HG03095 (cell line): Measurements from ENCODE around the gene IDUA.
"Not testable (repeated sequence)": the region's sequence is repeated elsewhere in the genome, so short reads cannot be mapped to it uniquely, and the experiment has no call there.

Experiments used
- ATAC-seq: cut with Tn5 transposase; IDR thresholded peaks from one replicate; pipeline ENCODE4 v1.9.1; 2021; ENCODE audit warnings: moderate library complexity; ENCODE audit not compliant: unreplicated experiment

Gene IDUA

DNA sequence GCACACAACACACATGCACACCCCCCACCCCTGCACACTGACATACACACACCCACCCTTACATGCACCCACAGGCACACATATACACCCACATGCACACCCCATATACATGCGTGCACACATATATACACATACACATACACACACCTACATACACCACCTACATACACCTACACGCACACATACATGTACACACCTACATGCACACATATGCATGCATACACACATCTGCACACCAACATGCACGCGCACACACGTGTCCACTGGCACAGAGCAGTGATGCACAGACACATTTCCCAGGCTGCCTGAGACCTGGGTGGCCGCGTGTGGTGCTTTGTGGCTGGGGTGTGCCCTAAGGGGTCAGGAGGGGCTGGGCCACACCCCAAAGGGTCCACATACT, 56.3 kb downstream of the IDUA start:
- ATAC-seq, result no peak

DNA sequence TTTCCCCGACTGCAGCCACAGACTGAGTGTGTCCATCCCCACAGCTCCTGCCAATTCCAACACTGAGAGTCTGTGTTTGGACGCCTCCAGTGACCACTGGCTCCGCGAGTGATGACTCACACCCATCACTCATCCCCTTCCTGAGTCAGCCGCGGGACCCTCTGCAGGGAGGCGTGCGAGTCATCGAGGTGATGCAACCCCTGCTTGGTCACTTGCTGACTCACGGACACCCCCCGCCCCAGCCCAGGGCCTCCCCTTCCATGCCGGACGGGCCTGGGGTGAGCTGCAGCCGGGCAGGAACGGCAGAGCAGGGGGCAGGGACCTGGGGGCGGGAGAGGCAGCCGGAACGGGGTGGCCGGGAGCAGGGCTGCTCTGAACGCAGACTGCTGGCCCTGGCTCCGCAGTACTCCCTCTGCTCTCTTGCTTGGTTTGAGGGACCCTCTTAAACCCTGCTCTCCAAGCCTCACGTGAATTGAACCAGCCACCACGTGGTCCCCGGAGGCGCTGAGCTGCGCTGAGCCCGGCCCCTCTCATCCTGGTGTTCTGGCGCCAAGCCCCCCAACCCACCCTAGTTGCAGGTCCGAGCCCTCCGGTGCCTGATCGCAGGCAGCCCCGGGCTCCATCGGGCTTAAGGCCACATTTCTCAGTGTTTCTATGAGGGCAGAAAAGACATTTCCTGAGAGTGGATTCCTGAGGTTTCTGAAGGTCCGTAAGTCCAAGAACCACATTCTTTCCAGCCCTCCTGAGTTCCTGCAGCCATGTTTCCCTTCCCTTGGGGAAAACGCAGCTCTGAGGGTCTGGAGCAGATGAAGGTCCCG, 57.0 kb downstream of the IDUA start:
- no peak for ATAC-seq

DNA sequence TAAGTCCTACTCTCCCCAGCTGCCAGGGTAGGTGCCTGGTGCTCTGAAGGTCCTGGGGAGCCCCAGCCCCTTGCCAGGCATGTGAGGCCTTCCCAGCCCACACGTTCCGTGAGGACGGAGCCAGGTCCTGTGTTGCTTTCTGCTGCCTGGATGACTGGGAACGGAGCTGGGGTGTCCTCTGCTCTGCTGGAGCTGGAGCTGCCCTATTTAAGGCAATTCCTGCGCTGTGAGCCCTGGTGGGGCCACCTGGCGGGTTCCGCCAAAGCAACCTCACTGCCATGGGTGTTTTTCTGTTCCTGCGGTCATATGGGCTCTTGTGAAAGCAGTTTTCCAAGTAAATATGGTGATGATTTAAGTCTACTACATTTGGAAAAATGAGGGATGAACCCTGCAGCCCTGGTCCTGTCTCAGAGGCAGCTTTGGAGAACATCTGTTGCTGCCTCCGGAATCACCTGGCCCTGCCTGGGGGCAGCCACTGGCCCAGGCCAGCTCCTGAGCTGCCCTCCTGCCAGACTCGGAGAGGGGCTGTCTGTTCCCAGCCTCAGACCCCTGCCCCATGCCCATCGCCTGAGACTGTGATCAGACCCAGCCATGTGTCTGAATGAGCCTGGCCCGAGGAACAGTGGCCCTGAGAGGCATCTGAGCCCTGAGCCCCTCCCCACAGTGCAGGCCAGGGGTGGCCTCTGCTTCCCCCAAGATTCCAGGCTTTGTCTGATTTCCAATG, 57.8 kb downstream of the IDUA start:
- no peak for ATAC-seq

DNA sequence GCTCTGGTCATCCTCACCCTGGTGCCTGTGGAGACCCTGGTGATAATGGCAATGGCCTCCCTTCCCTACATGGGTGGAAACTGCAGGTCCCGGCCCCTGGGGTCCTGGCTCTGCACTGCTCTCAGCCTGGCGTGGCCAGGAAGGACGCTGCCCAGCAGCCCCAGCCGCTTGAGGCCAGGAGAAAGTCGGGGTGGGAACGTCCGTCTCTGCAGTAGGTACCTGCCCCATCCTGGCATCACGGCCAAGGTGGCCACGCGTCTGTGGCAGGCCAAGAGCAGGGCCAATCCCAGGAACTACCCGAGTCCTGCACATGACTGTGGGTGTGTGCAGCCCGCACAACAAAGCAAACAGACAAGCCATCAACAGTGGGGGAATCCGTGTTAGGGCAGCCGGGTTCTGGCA, 58.4 kb downstream of the IDUA start:
- no peak for ATAC-seq

DNA sequence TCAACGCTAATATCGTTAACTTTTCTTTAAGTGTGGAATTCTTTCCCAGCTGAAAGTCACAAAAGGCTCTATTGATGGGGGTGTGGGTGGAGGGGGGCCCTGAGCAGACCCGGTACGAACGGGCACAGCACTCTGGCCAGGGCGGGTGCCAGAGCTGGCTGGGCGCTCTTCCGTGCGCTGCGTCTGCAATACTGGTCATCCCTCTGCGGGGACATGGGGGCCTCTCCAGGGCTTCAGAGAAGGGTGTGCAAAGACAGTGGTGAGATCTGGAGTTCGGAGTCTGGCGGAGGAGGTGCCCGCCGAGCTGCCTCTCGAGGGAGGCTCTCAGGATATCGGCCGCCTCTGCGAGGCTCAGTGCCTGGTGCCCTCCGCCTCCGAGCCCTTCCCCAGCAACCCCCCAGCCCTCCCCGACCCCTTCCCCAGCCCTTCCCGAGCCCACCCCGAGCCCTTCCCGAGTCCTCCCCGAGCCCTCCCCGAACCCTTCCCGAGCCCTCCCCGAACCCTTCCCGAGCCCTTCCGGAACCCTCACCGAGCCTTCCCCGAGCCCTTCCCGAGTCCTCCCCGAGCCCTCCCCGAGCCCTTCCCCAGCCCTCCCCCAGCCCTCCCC, 58.9 kb downstream of the IDUA start:
- ATAC-seq, result no peak

DNA sequence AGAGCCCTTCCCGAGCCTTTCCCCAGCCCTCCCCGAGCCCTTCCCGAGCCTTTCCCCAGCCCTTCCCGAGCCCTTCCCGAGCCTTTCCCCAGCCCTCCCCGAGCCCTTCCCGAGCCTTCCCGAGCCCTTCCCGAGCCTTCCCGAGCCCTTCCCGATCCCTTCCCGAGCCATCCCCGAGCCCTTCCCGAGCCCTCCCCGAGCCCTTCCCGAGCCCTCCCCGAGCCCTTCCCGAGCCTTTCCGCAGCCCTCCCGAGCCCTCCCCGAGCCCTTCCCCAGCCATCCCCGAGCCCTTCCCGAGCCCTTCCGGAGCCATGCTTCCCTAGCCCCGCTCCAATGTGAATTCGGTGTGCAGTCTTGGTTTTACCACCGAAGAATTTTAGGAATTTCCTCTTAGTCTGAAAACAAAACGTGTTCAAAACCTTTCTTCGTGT, 59.8 kb downstream of the IDUA start:
- not testable (repeated sequence) for ATAC-seq

DNA sequence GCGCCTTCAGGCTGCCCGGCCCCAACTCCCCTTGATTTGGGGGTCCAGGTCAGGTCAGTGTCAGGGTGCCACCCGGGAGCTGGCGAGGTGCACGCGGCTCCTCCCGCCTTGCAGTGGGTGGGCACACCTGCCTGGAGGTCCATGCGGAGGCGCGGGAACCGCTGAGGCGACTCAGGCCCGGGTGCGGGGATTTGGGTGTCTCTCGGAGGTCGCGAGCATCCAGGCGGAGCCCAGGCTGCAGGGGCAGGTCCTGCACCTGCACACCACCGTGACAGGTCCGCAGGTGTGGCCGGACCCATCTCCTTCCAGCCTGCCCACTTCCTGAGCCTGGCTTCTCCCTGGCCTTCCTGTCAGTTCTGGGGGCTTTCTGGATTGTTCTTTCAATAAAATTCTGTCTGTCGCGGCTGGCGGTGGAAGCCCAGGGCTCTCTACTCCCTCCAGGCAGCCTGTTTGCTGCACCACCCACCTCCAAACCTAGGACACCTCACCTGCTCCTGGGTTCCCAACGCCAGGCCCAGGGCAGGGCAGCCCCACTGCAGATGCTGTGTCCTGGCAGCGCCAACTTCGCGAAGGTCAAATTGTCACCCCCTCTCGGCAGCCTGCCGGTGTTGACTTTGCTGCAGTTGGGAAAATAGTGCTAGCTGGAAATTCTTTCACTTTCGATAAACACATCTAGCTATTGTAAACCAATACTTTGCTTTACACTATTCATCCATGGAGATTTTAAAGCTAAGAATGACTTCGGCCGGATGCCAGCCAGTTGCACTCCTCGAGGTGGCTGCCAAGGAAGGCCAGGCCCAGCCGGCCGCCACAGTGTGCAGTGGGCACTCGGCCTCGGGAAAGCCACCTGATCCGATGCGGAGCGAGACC, 60.5 kb downstream of the IDUA start:
- no peak for ATAC-seq

DNA sequence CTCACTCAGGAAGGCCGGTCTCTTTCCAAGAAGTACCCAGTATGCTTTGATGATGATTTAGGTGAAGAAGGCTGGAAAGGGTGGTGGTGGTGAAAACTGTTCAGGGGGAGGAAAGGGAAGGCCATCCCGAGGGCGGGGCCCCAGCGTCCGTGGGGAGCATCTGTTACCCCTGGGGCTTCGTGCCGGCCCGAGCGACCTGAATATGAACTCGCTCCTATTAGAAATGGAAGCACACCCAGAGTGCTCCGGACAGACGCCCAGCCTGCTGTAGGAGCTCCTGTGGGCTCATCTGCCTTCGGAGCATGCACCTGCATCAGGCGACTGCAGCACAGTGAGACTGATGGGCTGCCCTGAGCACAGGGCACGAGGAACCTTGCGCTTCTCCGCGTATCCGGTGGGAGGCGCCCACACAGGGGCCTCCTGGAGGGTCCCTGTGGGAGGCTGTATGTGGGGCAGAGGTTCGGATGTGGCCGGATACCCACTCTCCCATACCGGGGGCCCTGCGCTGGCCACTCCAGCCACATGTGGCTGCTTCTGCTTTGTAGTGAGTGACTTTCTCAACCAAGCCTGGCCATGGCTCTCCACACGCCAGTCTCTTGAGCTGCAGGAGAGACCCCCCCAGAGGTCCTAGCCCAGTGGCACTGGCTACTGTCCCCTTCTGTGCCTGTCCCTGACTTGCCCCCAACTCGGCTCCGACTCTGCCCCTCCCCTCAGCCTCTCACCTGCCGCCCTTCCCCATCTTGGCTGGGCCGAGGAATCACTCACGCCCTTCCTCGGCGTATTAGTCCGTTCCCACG, 61.3 kb downstream of the IDUA start:
- no peak for ATAC-seq

DNA sequence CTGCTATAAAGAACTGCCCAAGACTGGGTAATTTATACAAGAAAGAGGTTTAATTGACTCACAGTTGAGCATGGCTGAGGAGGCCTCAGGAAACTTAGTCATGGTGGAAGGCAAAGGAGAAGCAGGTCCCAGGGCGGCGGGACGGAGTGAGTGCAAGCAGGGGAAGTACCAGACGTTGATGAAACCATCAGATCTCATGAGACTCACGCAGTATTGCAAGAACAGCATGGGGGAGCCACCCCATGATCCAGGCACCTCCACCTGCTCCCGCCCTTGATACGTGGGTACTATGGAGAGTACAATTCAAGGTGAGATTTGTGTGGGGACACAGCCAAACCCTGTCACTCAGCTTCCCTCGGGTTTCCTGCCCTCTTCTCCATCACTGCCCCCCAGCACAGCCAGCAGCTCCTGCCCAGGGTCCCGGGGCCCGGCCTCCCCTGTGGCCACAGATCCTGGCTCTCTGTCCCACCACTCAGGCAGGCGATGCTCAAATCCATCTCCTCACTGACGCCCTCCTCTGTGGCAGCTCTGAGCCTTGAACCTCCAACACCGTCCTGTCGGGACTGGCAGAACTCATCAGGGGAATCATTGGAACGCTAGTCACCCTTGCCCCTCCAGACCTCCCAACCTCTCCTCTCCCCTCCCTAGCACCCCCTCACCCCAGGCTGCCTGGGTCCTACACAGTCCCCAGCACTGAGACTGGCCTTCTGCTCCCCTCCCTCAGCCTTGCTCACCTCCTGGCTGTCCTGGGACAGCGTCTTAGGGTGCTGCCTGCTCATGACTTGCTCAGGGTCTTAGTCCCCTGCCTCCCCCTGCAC, 62.1 kb downstream of the IDUA start:
- no peak for ATAC-seq

DNA sequence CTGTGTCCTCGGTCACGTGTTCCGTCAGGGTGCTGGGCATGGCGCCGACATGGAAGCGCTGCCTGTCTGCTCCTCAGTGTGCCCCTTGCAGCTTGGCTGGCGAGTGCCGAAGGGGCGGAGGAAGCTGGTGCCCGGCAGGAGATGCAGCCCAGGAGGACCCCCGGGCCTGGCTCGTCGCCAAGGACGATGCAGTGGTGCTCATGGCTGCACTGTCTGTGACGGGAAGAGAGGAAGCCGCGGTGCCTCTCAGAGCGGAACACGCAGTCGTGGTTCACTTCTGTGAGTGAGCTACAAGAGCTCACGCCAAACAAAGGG, 62.7 kb downstream of the IDUA start:
- no peak for ATAC-seq

DNA sequence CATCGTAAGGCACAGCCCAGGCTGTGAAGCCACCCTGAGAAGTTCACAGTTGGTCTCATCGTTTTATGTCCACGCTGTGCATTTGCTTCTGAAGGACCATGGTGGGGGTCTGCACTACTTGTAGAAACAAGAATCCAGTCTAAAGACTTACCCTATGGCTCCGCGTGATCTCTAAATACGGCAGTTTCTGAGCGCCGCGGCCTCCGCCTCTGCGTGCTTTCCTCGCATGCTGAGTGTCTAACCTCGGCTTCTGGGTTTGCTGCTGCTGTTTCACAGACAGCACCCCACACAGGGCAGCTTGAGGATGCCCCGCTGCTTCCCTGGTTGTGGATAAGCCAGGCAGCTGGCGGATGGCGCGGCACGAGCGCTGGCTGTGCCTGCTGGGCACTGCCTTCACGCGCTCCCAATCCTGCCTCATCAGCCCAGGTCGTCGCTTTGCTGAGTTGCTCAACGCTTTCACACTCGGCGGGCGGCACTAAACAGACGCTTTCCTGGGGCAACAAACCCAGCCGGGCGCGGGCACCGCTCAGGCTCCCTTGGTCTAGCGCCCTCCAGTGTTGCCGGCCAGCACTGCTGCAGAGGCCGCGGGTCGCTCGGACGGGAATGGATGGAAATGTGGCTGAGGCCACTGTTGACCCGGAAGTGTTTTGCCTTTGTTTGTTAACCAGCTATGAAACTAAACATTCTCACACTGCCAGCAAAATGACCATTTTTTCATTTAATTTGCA, 63.8 kb downstream of the IDUA start:
- ATAC-seq, result no peak

DNA sequence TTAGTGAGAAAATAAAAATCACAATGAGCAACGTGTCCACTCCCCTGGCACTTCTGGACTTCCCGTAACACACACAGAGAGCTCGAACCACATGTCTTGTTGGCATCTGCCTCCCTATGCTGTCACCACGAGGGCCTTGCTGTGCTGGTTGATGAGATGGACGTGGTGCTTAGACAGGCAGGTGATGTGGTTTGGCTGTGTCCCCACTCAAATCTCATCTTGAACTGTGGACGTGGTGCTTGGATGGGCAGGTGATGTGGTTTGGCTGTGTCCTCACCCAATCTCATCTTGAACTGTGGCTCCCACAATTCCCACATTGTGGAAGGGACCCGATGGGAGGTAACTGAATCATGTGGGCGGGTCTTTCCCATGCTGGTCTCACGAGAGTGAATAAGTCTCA, 64.6 kb downstream of the IDUA start:
- ATAC-seq, result no peak

DNA sequence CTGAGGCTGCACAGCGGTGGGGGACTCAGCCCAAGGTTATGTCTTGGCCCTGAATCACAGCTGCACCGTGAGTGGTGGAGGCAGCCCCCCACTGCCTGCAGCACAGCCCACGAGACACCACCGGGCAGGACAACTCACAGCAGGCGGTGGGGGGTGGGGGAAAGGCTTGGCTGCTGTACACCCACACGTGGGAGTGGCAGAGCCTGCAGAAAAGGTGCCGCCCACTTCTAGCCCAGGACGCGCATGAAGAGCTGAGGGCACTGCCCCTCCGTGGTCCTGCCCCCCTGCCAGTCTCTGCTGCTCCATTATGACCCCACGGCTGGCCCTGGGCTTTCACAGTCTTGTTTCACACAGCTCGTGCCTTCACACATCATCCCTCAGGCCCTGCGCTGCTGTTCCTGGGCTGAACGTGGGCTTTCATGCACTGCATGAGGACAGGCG, 65.4 kb downstream of the IDUA start:
- no peak for ATAC-seq

DNA sequence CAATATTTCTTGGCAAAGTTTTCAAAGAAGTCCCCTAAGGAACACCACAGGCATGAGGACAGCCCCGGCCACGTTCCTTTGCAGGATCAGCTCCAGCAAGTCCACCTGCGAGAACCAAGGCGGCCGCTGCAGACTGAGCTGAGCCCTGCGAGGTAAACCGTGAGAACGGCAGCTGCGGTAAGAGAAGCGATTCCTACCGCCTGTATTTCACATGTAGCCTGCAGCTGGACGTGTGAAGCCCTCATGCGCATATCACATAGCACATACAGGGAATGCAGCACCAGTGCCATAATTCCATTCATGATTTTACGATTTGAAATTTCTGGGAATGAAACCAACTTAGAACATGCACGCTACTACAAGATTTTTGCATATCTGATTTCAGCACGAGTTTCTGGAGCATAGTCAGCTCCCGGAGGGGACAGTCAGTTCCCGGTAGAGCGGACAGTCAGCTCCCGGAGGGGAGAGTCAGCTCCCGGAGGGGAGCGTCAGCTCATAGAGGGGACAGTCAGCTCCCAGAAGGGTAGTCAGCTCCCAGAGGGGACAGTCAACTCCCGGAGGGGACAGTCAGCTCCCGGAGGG, 66.3 kb downstream of the IDUA start:
- no peak for ATAC-seq

DNA sequence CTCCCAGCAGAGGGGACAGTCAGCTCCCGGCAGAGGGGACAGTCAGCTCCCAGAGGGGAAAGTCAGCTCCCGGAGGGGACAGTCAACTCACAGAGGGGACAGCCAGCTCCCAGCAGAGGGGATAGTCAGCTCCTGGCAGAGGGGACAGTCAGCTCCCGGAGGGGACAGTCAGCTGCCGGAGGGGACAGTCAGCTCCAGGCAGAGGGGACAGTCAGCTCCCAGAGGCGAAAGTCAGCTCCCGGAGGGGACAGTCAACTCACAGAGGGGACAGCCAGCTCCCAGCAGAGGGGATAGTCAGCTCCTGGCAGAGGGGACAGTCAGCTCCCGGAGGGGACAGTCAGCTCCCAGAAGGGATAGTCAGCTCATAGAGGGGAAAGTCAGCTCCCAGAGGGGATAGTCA, 67.0 kb downstream of the IDUA start:
- ATAC-seq, result not testable (repeated sequence)
